Measurements from ENCODE around the gene HIC1. TPM values are rescaled to one million over a fixed set of nuclear protein-coding genes. Genes with fewer than 3 reads are reported as not detected.

HIC1 gene
- polyA plus RNA-seq, 1 of the 3 experiments (the other 2 are of a cell fraction): 6.4 TPM

DNA sequence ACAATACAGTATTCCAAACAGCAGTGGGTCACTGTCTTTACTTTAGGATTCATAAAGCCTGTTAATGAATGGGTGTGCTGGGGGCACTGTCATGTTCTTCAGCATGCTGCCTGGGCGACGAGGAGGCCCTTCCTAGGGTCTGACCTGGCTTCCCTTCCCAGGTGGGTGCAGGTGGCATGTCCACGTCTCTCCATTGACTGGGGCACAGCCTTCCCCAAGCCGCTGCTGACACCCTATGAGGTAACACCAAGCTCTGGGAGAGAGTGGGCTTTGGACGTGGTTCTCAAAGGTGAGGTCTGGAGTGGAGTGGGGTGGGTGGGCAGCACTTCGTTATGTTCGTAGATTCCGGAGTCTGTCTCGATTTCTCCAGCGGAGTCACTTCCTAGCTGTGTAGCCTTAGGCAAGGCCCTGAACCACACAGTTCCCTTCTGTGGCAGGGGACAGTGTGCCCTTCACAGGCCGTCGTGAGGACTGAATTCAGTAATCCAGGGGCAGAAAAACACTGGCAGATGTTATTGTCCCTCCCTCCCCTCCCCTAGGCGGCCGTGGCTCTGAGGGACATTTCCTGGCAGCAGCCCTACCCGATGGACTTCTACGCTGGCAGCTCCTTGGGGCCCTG lies 13.9 kb upstream of the HIC1 start:
- 38% methylated on average over 13 of the region's 16 CpGs for WGBS (ENCODE audit: low lambda C conversion rate)
- Histone ChIP-seq H3K4me2 (peak overlapping the region; percentile 99), H3K4me1 (ENCODE audit: control insufficient read depth in 1 of 2, insufficient read depth in 2 of 2, low read depth in 1 of 2, low read length in 1 of 2) (peaks cover 20 to 21% of the 10 kb centered on the region in 2 experiments; a peak in 3 of 4 replicates), H3K27ac (ENCODE audit: low read depth in 2 of 2, low read length in 1 of 2) (peak overlapping the region; percentile 79 to 92; a peak in 3 of 4 replicates), H2AFZ (ENCODE audit: low read depth) (peak overlapping the region; percentile 63; the same call in 1 of the 2 replicates), H4K20me1 (ENCODE audit: insufficient read depth) (no peaks in the 10 kb centered on the region), H3K9me3 (no peaks in the 10 kb centered on the region), H3K27me3 (ENCODE audit: insufficient read depth) (no peaks in the 10 kb centered on the region), H3F3A (replicated peaks; ENCODE audit: insufficient read depth) (peaks cover 12% of the 10 kb centered on the region), H3K36me3 (replicated peaks in 1 of 2; ENCODE audit: control insufficient read depth in 1 of 2, insufficient read depth in 2 of 2, low read length in 1 of 2) (peaks cover 9 to 24% of the 10 kb centered on the region in 2 experiments), H3K4me3 (ENCODE audit: low read depth in 2 of 2, low read length in 1 of 2) (peak overlapping the region; percentile 71 to 81), H3K9ac (peak overlapping the region; percentile 86), H3K79me2 (ENCODE audit: insufficient read depth) (peaks cover 31% of the 10 kb centered on the region), H3K9me2 (no peaks in the 10 kb centered on the region)
- POLR2A ChIA-PET: interaction anchor here (1.0 to 1.3 kb wide), 5 partner anchors 9 to 204 kb away, joined by 3 to 4 read pairs (median 3); partner anchors contain the start of gene DPH1
- CTCF ChIA-PET: interaction anchor here (0.6 to 2.8 kb wide), 14 partner anchors 10 to 204 kb away, joined by 3 to 20 read pairs (median 4); partner anchors contain the start of genes DPH1, HIC1 and RTN4RL1
- TF ChIP-seq EZH2phosphoT487 (IDR thresholded peaks at IDR 0.05; ENCODE audit: borderline replicate concordance, low read depth): no peak
- TF ChIP-seq, protein P1, sequence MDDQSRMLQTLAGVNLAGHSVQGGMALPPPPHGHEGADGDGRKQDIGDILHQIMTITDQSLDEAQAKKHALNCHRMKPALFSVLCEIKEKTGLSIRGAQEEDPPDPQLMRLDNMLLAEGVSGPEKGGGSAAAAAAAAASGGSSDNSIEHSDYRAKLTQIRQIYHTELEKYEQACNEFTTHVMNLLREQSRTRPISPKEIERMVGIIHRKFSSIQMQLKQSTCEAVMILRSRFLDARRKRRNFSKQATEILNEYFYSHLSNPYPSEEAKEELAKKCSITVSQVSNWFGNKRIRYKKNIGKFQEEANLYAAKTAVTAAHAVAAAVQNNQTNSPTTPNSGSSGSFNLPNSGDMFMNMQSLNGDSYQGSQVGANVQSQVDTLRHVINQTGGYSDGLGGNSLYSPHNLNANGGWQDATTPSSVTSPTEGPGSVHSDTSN (IDR thresholded peaks at IDR 0.05): no peak
- TF ChIP-seq, protein P2, sequence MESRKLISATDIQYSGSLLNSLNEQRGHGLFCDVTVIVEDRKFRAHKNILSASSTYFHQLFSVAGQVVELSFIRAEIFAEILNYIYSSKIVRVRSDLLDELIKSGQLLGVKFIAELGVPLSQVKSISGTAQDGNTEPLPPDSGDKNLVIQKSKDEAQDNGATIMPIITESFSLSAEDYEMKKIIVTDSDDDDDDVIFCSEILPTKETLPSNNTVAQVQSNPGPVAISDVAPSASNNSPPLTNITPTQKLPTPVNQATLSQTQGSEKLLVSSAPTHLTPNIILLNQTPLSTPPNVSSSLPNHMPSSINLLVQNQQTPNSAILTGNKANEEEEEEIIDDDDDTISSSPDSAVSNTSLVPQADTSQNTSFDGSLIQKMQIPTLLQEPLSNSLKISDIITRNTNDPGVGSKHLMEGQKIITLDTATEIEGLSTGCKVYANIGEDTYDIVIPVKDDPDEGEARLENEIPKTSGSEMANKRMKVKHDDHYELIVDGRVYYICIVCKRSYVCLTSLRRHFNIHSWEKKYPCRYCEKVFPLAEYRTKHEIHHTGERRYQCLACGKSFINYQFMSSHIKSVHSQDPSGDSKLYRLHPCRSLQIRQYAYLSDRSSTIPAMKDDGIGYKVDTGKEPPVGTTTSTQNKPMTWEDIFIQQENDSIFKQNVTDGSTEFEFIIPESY (IDR thresholded peaks at IDR 0.05; ENCODE audit: borderline replicate concordance, low read depth): no peak
- TF ChIP-seq, protein P3, sequence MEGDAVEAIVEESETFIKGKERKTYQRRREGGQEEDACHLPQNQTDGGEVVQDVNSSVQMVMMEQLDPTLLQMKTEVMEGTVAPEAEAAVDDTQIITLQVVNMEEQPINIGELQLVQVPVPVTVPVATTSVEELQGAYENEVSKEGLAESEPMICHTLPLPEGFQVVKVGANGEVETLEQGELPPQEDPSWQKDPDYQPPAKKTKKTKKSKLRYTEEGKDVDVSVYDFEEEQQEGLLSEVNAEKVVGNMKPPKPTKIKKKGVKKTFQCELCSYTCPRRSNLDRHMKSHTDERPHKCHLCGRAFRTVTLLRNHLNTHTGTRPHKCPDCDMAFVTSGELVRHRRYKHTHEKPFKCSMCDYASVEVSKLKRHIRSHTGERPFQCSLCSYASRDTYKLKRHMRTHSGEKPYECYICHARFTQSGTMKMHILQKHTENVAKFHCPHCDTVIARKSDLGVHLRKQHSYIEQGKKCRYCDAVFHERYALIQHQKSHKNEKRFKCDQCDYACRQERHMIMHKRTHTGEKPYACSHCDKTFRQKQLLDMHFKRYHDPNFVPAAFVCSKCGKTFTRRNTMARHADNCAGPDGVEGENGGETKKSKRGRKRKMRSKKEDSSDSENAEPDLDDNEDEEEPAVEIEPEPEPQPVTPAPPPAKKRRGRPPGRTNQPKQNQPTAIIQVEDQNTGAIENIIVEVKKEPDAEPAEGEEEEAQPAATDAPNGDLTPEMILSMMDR (IDR thresholded peaks at IDR 0.05): no peak
- TF ChIP-seq MXI1 (IDR thresholded peaks at IDR 0.05; ENCODE audit: low read depth, low read length): no peak
- no peak for TF ChIP-seq GABPA (IDR thresholded peaks at IDR 0.05; ENCODE audit: low read depth)
- TF ChIP-seq CHD2 (IDR thresholded peaks at IDR 0.05; ENCODE audit: low read length, partially characterized antibody): no peak
- TF ChIP-seq, protein P4, sequence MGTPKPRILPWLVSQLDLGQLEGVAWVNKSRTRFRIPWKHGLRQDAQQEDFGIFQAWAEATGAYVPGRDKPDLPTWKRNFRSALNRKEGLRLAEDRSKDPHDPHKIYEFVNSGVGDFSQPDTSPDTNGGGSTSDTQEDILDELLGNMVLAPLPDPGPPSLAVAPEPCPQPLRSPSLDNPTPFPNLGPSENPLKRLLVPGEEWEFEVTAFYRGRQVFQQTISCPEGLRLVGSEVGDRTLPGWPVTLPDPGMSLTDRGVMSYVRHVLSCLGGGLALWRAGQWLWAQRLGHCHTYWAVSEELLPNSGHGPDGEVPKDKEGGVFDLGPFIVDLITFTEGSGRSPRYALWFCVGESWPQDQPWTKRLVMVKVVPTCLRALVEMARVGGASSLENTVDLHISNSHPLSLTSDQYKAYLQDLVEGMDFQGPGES (IDR thresholded peaks at IDR 0.05; ENCODE audit: low read depth, low read length): no peak
- no peak for TF ChIP-seq RAD21 (IDR thresholded peaks at IDR 0.05; ENCODE audit: low read length)
- TF ChIP-seq POLR2AphosphoS5 (IDR thresholded peaks at IDR 0.05; ENCODE audit: low read depth, low read length): no peak; the same call in 1 of the 2 replicates
- no peak for TF ChIP-seq RFX5 (IDR thresholded peaks at IDR 0.05; ENCODE audit: low read length)
- no peak for TF ChIP-seq RXRA (IDR thresholded peaks at IDR 0.05; ENCODE audit: borderline replicate concordance, low read depth)
- no peak for TF ChIP-seq NRF1 (IDR thresholded peaks at IDR 0.05; ENCODE audit: low read depth, low read length)
- TF ChIP-seq, protein P5, sequence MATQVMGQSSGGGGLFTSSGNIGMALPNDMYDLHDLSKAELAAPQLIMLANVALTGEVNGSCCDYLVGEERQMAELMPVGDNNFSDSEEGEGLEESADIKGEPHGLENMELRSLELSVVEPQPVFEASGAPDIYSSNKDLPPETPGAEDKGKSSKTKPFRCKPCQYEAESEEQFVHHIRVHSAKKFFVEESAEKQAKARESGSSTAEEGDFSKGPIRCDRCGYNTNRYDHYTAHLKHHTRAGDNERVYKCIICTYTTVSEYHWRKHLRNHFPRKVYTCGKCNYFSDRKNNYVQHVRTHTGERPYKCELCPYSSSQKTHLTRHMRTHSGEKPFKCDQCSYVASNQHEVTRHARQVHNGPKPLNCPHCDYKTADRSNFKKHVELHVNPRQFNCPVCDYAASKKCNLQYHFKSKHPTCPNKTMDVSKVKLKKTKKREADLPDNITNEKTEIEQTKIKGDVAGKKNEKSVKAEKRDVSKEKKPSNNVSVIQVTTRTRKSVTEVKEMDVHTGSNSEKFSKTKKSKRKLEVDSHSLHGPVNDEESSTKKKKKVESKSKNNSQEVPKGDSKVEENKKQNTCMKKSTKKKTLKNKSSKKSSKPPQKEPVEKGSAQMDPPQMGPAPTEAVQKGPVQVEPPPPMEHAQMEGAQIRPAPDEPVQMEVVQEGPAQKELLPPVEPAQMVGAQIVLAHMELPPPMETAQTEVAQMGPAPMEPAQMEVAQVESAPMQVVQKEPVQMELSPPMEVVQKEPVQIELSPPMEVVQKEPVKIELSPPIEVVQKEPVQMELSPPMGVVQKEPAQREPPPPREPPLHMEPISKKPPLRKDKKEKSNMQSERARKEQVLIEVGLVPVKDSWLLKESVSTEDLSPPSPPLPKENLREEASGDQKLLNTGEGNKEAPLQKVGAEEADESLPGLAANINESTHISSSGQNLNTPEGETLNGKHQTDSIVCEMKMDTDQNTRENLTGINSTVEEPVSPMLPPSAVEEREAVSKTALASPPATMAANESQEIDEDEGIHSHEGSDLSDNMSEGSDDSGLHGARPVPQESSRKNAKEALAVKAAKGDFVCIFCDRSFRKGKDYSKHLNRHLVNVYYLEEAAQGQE (IDR thresholded peaks at IDR 0.05; ENCODE audit: low read depth, low read length): no peak
- DNase-seq: no peak

All from SK-N-SH (cell line).